ENCODE results near the gene POU6F1. TPM values are rescaled to one million over a fixed set of nuclear protein-coding genes. Genes with fewer than 3 reads are reported as not detected.
A peak's percentile ranks its signal among the peaks of the same experiment; 100 is the strongest.

The POU6F1 gene
- total RNA-seq, 1 experiment from 2014 or later, result 5.3 TPM

DNA sequence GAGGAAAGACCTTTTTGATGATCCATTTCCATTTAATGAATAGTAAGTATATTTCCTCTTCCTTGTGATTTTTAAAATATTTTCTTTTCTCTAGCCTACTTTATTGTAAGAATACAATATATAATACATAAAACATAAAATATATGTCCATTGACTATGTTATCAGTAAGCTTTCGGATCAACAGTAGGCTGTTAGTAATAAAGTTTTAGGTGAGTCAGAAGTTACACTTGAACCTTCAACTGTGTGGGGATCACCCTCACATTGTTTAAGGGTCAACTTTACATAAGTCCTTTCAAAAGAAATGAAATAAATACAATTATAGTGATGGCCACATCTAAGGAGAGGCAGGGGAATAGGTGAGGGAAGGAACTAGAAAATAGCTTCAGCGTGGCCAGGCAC lies 40.0 kb downstream of the POU6F1 start:
- no peaks in the 10 kb centered on the region for H3K27me3 ChIP-seq (replicated peaks; ENCODE audit: control insufficient read depth, insufficient read depth, low read length)
- Mint-ChIP-seq H3K9me3 (ENCODE audit: unreplicated experiment) (no peaks in the 10 kb centered on the region), H3K27ac (ENCODE audit: unreplicated experiment) (no peak overlapping the region), H3K4me3 (ENCODE audit: unreplicated experiment) (no peak overlapping the region), H3K36me3 (ENCODE audit: insufficient read depth, unreplicated experiment) (no peaks in the 10 kb centered on the region), H3K27me3 (ENCODE audit: insufficient read depth, unreplicated experiment) (no peaks in the 10 kb centered on the region), H3K4me1 (ENCODE audit: low read depth, unreplicated experiment) (no peaks in the 10 kb centered on the region)
- H3K9me3 ChIP-seq, result no peaks in the 10 kb centered on the region
- intact Hi-C loops (cut with micrococcal nuclease; ENCODE audit: unreplicated experiment), result no loop called here
- no TSS peak for BruUV-seq (replicated peaks)
- no peaks in the 10 kb centered on the region for H3K4me1 ChIP-seq
- TF ChIP-seq, protein P1, sequence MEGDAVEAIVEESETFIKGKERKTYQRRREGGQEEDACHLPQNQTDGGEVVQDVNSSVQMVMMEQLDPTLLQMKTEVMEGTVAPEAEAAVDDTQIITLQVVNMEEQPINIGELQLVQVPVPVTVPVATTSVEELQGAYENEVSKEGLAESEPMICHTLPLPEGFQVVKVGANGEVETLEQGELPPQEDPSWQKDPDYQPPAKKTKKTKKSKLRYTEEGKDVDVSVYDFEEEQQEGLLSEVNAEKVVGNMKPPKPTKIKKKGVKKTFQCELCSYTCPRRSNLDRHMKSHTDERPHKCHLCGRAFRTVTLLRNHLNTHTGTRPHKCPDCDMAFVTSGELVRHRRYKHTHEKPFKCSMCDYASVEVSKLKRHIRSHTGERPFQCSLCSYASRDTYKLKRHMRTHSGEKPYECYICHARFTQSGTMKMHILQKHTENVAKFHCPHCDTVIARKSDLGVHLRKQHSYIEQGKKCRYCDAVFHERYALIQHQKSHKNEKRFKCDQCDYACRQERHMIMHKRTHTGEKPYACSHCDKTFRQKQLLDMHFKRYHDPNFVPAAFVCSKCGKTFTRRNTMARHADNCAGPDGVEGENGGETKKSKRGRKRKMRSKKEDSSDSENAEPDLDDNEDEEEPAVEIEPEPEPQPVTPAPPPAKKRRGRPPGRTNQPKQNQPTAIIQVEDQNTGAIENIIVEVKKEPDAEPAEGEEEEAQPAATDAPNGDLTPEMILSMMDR (IDR thresholded peaks at IDR 0.05; ENCODE audit: insufficient read depth in 1 of 2, low read depth in 1 of 2, low read length in 1 of 2, severe bottlenecking in 1 of 2, unreplicated experiment in 1 of 2), result no peak
- POLR2A ChIA-PET, result interaction anchor here (0.9 kb wide), 1 partner anchor 95 kb away, joined by 4 read pairs; the partner anchor contains the start of gene CSRNP2
- H3K4me3 ChIP-seq (ENCODE audit: low read depth, low read length), result no peak overlapping the region
- CTCF ChIA-PET, result interaction anchor here (0.5 to 0.9 kb wide), 2 partner anchors 40 to 41 kb away, joined by 3 to 4 read pairs; no protein-coding TSS in a partner anchor
- H3K36me3 ChIP-seq (ENCODE audit: control insufficient read depth, insufficient read depth, low read length), result no peaks in the 10 kb centered on the region
- no peak for DNase-seq

DNA sequence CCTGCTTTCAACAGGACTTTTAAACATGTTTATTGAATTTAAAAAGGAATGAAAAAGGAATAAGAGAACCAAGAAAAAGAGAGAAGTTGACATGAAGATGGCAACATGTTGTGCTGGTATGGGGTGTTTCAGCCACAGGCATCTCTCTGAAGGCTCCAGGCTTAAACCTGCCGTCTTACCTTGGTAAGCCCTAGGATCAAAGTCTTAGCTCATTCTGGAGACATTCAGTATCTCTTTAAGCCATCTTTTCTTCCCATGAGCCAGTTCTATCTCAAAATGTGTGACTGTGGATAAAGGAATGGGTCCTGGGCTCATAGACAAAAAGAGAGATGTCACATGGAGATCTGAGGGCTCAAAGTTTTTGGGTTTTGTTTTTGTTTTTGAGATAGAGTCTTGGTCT lies 43.4 kb downstream of the POU6F1 start:
- Mint-ChIP-seq H3K27me3 (ENCODE audit: insufficient read depth, unreplicated experiment) (no peaks in the 10 kb centered on the region), H3K27ac (ENCODE audit: unreplicated experiment) (no peak overlapping the region), H3K36me3 (ENCODE audit: insufficient read depth, unreplicated experiment) (peaks cover under 1% of the 10 kb centered on the region), H3K4me1 (ENCODE audit: low read depth, unreplicated experiment) (no peaks in the 10 kb centered on the region), H3K9me3 (ENCODE audit: unreplicated experiment) (no peaks in the 10 kb centered on the region), H3K4me3 (ENCODE audit: unreplicated experiment) (no peak overlapping the region)
- intact Hi-C loops (cut with micrococcal nuclease; ENCODE audit: unreplicated experiment), result loop anchor here (5.0 kb wide), 1 partner anchor 52 kb away; no protein-coding TSS in a partner anchor
- DNase-seq, result no peak
- no peaks in the 10 kb centered on the region for H3K36me3 ChIP-seq (ENCODE audit: control insufficient read depth, insufficient read depth, low read length)
- peaks cover 6% of the 10 kb centered on the region; the same call in 1 of the 2 replicates for H3K4me1 ChIP-seq
- TF ChIP-seq, protein P1 (IDR thresholded peaks at IDR 0.05; ENCODE audit: insufficient read depth in 1 of 2, low read depth in 1 of 2, low read length in 1 of 2, severe bottlenecking in 1 of 2, unreplicated experiment in 1 of 2), result no peak
- H3K27me3 ChIP-seq (replicated peaks; ENCODE audit: control insufficient read depth, insufficient read depth, low read length), result no peaks in the 10 kb centered on the region
- ChIA-PET POLR2A (interaction anchor here (0.7 to 1.5 kb wide), 3 partner anchors 64 to 91 kb away, joined by 3 to 4 read pairs (median 3); partner anchors contain the start of gene DAZAP2), CTCF (interaction anchor here (1.2 kb wide), 1 partner anchor 64 kb away, joined by 8 read pairs; the partner anchor contains the start of gene DAZAP2)
- BruUV-seq (replicated peaks), result no TSS peak
- no peak overlapping the region for H3K4me3 ChIP-seq (ENCODE audit: low read depth, low read length)
- no peaks in the 10 kb centered on the region for H3K9me3 ChIP-seq

DNA sequence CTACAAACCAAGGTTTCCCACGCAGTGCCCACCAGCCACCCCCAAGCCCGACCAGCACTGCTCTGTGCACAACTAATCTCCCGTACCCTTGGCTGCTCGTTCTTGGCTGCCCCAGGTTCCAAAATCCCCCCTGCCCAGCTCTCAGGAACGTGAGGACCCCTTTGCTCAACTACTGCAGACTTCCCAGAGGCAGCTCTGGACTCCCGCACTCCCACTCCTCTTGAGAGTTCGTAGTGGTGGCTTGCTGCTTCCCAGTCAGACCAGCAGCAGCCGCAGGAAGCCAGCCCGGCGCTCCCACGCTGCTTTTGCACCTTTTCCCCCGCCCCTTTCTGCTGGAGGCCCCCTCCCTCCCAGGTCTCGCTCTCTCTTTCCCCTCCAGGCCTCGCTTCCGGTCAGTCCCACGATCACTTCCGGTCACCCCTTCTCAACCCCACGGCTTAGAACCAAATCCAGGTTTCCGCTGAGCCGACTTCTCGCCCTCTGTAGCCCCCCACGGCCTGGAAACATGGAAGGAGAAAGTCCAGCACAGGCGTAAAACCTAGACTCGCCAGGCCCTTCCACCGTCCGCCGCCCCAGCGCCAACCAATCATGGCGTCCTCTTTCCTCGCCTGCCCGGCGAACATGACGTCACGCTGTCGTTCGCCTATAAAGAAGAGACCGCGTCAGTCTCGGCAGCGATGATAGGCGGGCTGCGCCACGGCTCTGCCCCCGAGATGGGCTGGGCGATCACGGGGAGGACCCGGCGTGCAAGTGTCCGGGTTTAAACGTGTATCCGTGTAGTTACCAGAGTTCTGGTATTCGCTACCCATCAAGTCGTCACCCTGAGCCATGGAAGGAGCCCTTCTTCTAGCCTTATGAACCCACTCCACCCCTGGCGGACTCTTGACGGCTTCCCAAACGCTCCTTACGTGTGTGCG lies 45.1 kb downstream of the POU6F1 start, which contains the start of gene TFCP2:
TFCP2 (minus strand) TSS at position 621 of the 917 bp plus-strand sequence. CDS start 713 bp downstream, outside the sequence.
- intact Hi-C loops (cut with micrococcal nuclease; ENCODE audit: unreplicated experiment), result loop anchor here (1.0 to 5.0 kb wide), 7 partner anchors 26 to 168 kb away; partner anchors contain the start of genes CSRNP2, DAZAP2, LETMD1 and POU6F1
- BruUV-seq (replicated peaks), result no TSS peak
- Mint-ChIP-seq H3K27me3 (ENCODE audit: insufficient read depth, unreplicated experiment) (no peaks in the 10 kb centered on the region), H3K4me1 (ENCODE audit: low read depth, unreplicated experiment) (no peaks in the 10 kb centered on the region), H3K27ac (ENCODE audit: unreplicated experiment) (no peak within 1 kb of the TSS), H3K9me3 (ENCODE audit: unreplicated experiment) (no peaks in the 10 kb centered on the region), H3K36me3 (ENCODE audit: insufficient read depth, unreplicated experiment) (peaks cover 5% of the 10 kb centered on the region), H3K4me3 (ENCODE audit: unreplicated experiment) (no peak within 1 kb of the TSS)
- Histone ChIP-seq H3K27me3 (replicated peaks; ENCODE audit: control insufficient read depth, insufficient read depth, low read length) (no peaks in the 10 kb centered on the region), H3K36me3 (ENCODE audit: control insufficient read depth, insufficient read depth, low read length) (no peaks in the 10 kb centered on the region; the same call in 1 of the 2 replicates), H3K4me3 (ENCODE audit: low read depth, low read length) (peak within 1 kb of the TSS; percentile 58), H3K9me3 (no peaks in the 10 kb centered on the region), H3K4me1 (peaks cover 6% of the 10 kb centered on the region; the same call in 1 of the 2 replicates)
- CTCF ChIA-PET, result interaction anchor here (0.5 to 2.2 kb wide), 3 partner anchors 45 to 668 kb away, joined by 3 to 7 read pairs (median 4); partner anchors contain the start of genes DIP2B and POU6F1
- POLR2A ChIA-PET, result interaction anchor here (1.1 to 1.3 kb wide), 2 partner anchors 45 to 89 kb away, joined by 4 to 5 read pairs; partner anchors contain the start of genes CSRNP2 and POU6F1
- DNase-seq, result peak; percentile 98 to 99
- TF ChIP-seq, protein P1 (IDR thresholded peaks at IDR 0.05; ENCODE audit: insufficient read depth in 1 of 2, low read depth in 1 of 2, low read length in 1 of 2, severe bottlenecking in 1 of 2, unreplicated experiment in 1 of 2), result peak in 1 of 2 experiments; percentile 25

Measured in Caco-2 (cell line).